Measurements from ENCODE around the gene SLC2A13. TPM values are rescaled to one million over a fixed set of nuclear protein-coding genes. Genes with fewer than 3 reads are reported as not detected.

The SLC2A13 gene
- total and polyA plus RNA-seq, 11 donors, result 1.9 to 17.6 (median 8.5) TPM

DNA sequence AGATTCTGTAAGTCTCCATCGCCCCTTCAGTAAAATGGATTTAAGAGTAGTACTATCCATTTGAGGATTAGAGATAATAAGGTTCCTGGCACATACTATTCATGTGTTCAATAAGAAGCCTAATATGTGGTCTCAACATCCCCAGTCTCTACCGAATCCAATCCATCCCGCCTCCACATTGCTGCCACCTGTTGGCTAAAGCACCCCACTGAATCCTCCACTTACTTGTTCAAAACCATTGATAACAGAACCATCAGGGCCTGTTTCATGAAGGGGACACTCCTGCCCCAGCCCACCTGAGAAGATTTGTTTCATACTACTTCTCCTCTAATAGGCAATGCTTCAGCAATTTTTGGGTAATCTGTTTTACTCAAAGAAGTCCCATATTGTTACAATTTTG lies 147.5 kb downstream of the SLC2A13 start:
- H3K36me3 ChIP-seq, result no peaks in the 10 kb centered on the region
- no peak overlapping the region for H3K4me3 ChIP-seq
- ATAC-seq (no peak), DNase-seq (no peak)
- intact Hi-C loops (cut with DNase I), result no loop called here
- no peaks in the 10 kb centered on the region for H3K9me3 ChIP-seq
- TF ChIP-seq POLR2A (IDR thresholded peaks at IDR 0.05), result no peak
- TF ChIP-seq, protein P1, sequence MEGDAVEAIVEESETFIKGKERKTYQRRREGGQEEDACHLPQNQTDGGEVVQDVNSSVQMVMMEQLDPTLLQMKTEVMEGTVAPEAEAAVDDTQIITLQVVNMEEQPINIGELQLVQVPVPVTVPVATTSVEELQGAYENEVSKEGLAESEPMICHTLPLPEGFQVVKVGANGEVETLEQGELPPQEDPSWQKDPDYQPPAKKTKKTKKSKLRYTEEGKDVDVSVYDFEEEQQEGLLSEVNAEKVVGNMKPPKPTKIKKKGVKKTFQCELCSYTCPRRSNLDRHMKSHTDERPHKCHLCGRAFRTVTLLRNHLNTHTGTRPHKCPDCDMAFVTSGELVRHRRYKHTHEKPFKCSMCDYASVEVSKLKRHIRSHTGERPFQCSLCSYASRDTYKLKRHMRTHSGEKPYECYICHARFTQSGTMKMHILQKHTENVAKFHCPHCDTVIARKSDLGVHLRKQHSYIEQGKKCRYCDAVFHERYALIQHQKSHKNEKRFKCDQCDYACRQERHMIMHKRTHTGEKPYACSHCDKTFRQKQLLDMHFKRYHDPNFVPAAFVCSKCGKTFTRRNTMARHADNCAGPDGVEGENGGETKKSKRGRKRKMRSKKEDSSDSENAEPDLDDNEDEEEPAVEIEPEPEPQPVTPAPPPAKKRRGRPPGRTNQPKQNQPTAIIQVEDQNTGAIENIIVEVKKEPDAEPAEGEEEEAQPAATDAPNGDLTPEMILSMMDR (IDR thresholded peaks at IDR 0.05), result peak in 1 of 12 donors; percentile 7
- H3K27me3 ChIP-seq, result no peaks in the 10 kb centered on the region
- WGBS, 4 donors, result 89 to 93% (median 91%) methylated on average over 3 of the region's 3 CpGs
- H3K27ac ChIP-seq, result no peak overlapping the region
- no peaks in the 10 kb centered on the region for H3K4me1 ChIP-seq

DNA sequence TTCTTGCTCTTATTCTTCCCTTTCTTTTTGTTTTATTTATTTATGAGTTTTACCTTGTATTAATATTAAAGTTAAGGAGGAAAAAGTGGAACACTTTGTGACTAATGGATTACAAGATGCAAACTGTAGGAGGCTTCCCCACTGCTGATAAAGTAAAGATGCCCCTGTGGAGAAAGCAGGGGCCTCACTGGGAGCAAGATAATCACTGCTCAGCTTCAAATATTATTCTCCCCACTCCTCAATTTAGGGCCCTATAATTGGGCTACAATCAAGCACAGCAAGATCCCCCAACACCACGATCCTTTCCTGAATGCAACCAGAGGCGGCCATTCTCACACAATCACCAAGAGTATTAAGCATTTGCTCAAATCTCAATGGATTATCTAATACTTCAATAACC lies 149.2 kb downstream of the SLC2A13 start:
- Histone ChIP-seq H3K4me1 (no peaks in the 10 kb centered on the region), H3K4me3 (no peak overlapping the region), H3K36me3 (no peaks in the 10 kb centered on the region), H3K27ac (no peak overlapping the region), H3K9me3 (no peaks in the 10 kb centered on the region), H3K27me3 (no peaks in the 10 kb centered on the region)
- no peak for DNase-seq
- intact Hi-C loops (cut with DNase I), result no loop called here
- WGBS, 4 donors, result 72 to 90% (median 86%) methylated on average over 2 of the region's 2 CpGs
- TF ChIP-seq, protein P1 (IDR thresholded peaks at IDR 0.05), result no peak
- TF ChIP-seq POLR2A (IDR thresholded peaks at IDR 0.05), result no peak
- no peak for ATAC-seq

DNA sequence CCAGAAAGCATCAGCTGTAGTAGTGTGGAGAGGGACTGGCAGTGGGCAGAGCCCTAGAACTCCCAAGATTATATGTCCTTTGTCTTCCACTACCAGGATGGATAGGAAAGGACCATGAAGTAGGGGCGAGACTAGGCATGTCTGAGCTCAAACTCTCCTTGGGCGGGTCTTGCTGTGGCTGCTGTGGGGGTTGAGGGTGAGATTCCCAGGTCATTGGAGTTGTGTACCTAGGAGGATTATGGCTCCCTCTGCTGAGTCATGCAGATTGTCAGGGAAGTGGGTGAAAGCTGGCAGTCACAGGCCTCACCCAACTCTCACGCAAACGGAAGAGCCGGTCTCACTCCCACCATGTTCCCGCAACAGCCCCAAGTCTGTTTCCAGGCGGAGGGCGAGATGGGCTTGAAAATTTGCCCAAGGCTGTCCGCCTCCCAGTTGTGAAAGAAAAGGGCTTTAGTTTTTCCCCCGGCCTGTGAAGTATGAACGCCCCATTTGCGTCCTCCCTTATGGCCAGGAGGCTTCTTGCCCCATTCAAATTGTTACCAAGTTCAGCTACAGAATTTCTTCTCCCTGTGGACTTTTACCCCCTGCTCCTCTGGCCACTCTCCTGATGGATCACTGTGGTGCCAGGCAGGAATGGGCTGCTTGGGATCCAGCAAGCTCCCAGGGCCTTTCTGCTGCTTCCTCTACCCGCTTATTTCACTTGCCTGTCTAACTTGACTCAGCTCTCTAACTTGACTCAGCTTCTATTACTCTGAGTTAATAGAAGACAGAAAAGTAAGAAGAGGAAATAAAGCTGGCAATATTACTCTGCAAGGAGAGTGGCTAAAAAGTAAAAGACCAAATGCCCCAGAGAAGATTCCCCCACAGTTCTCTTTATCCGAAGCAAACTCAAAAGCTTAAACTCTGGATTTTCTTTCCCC lies 159.3 kb downstream of the SLC2A13 start:
- 94 to 98% (median 95%) methylated on average over 14 of the region's 14 CpGs for WGBS, 4 donors
- H3K36me3 ChIP-seq, result no peaks in the 10 kb centered on the region
- no peak overlapping the region for H3K4me3 ChIP-seq
- no peaks in the 10 kb centered on the region for H3K27me3 ChIP-seq
- ATAC-seq (no peak), DNase-seq (no peak)
- H3K27ac ChIP-seq, result no peak overlapping the region
- TF ChIP-seq, protein P1 (IDR thresholded peaks at IDR 0.05), result no peak
- TF ChIP-seq POLR2A (IDR thresholded peaks at IDR 0.05), result no peak
- H3K9me3 ChIP-seq, result peaks cover 0 to 3% (median 0%) of the 10 kb centered on the region in 12 donors
- no peaks in the 10 kb centered on the region for H3K4me1 ChIP-seq
- intact Hi-C loops (cut with DNase I), result no loop called here

DNA sequence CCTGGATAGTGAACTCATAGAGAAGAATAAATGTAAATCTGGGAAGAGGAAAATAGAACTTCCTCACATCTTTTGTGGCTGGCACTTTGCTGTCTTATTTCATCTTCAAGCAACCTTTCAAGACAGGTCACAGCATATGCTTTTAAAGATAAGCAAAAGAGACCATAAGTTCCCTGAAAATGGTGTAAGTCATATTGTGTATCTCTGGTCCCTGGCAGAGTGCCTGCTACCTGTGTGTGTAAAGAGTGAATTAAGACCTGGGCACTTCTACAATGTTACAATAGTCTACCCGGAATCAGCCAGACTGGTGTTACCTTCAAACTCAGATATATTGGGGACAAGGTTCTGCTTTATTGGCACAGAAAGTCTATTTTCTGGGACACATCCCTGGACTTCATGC lies 168.8 kb downstream of the SLC2A13 start:
- TF ChIP-seq POLR2A (IDR thresholded peaks at IDR 0.05), result no peak
- TF ChIP-seq, protein P1 (IDR thresholded peaks at IDR 0.05), result no peak
- peaks cover 0 to 5% (median 0%) of the 10 kb centered on the region in 12 donors for H3K9me3 ChIP-seq
- 97 to 100% (median 99%) methylated on average over 1 of the region's 1 CpG for WGBS, 4 donors
- no peak for DNase-seq
- no peaks in the 10 kb centered on the region for H3K27me3 ChIP-seq
- no peaks in the 10 kb centered on the region for H3K4me1 ChIP-seq
- no peak overlapping the region for H3K4me3 ChIP-seq
- H3K36me3 ChIP-seq, result no peaks in the 10 kb centered on the region
- H3K27ac ChIP-seq, result no peak overlapping the region
- no peak for ATAC-seq
- intact Hi-C loops (cut with DNase I), result no loop called here
